ENCODE results near the gene DNAJC13.

Gene DNAJC13

GRCh38 chr3:132561003-132561402 lies 143.7 kb downstream of the DNAJC13 start:
- TF ChIP-seq TAF1 (IDR thresholded peaks at IDR 0.05; ENCODE audit: borderline replicate concordance, insufficient read depth, low read length) (no peak), POLR2AphosphoS5 (IDR thresholded peaks at IDR 0.05; ENCODE audit: low read depth, low read length) (no peak), SIN3A (IDR thresholded peaks at IDR 0.05; ENCODE audit: borderline replicate concordance, insufficient read depth, low read length) (no peak), FOXP2 (optimal IDR thresholded peaks at IDR 0.05; ENCODE audit: borderline replicate concordance, extremely low read depth, extremely low read length, insufficient read depth) (no peak)
- TF ChIP-seq, protein P1, sequence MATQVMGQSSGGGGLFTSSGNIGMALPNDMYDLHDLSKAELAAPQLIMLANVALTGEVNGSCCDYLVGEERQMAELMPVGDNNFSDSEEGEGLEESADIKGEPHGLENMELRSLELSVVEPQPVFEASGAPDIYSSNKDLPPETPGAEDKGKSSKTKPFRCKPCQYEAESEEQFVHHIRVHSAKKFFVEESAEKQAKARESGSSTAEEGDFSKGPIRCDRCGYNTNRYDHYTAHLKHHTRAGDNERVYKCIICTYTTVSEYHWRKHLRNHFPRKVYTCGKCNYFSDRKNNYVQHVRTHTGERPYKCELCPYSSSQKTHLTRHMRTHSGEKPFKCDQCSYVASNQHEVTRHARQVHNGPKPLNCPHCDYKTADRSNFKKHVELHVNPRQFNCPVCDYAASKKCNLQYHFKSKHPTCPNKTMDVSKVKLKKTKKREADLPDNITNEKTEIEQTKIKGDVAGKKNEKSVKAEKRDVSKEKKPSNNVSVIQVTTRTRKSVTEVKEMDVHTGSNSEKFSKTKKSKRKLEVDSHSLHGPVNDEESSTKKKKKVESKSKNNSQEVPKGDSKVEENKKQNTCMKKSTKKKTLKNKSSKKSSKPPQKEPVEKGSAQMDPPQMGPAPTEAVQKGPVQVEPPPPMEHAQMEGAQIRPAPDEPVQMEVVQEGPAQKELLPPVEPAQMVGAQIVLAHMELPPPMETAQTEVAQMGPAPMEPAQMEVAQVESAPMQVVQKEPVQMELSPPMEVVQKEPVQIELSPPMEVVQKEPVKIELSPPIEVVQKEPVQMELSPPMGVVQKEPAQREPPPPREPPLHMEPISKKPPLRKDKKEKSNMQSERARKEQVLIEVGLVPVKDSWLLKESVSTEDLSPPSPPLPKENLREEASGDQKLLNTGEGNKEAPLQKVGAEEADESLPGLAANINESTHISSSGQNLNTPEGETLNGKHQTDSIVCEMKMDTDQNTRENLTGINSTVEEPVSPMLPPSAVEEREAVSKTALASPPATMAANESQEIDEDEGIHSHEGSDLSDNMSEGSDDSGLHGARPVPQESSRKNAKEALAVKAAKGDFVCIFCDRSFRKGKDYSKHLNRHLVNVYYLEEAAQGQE (IDR thresholded peaks at IDR 0.05; ENCODE audit: insufficient read depth in 1 of 2, low read depth in 2 of 2, low read length in 2 of 2) = no peak

GRCh38 chr3:132563420-132564069 lies 146.2 kb downstream of the DNAJC13 start:
- no peak for TF ChIP-seq TAF1 (IDR thresholded peaks at IDR 0.05; ENCODE audit: borderline replicate concordance, insufficient read depth, low read length)
- TF ChIP-seq, protein P1 (IDR thresholded peaks at IDR 0.05; ENCODE audit: insufficient read depth in 1 of 2, low read depth in 2 of 2, low read length in 2 of 2) = no peak
- TF ChIP-seq SIN3A (IDR thresholded peaks at IDR 0.05; ENCODE audit: borderline replicate concordance, insufficient read depth, low read length) = no peak
- TF ChIP-seq FOXP2 (optimal IDR thresholded peaks at IDR 0.05; ENCODE audit: borderline replicate concordance, extremely low read depth, extremely low read length, insufficient read depth) = no peak
- TF ChIP-seq POLR2AphosphoS5 (IDR thresholded peaks at IDR 0.05; ENCODE audit: low read depth, low read length) = no peak

GRCh38 chr3:132564070-132564465 lies 146.8 kb downstream of the DNAJC13 start:
- TF ChIP-seq SIN3A (IDR thresholded peaks at IDR 0.05; ENCODE audit: borderline replicate concordance, insufficient read depth, low read length) = no peak
- no peak for TF ChIP-seq POLR2AphosphoS5 (IDR thresholded peaks at IDR 0.05; ENCODE audit: low read depth, low read length)
- TF ChIP-seq, protein P1 (IDR thresholded peaks at IDR 0.05; ENCODE audit: insufficient read depth in 1 of 2, low read depth in 2 of 2, low read length in 2 of 2) = no peak
- TF ChIP-seq TAF1 (IDR thresholded peaks at IDR 0.05; ENCODE audit: borderline replicate concordance, insufficient read depth, low read length) = no peak
- TF ChIP-seq FOXP2 (optimal IDR thresholded peaks at IDR 0.05; ENCODE audit: borderline replicate concordance, extremely low read depth, extremely low read length, insufficient read depth) = no peak

DNA sequence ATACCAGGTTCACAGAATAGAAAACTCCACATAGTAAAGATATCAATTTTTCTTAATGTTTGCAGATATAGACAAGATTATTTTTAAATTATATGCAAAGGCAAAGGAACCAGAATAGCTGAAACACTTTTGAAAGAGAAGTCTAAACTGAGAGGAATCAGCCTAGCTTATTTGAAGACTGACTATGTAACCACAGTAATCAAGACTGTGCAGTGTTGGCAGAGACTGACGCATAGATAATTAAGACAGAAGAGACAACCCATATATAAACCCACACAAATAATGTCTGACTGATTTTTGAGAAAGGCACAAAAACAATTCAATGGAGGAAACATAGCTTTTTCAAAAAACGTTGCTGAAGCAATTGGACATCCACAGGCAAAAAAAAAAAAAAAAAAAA lies 151.1 kb downstream of the DNAJC13 start:
- no peak for TF ChIP-seq POLR2AphosphoS5 (IDR thresholded peaks at IDR 0.05; ENCODE audit: low read depth, low read length)
- TF ChIP-seq FOXP2 (optimal IDR thresholded peaks at IDR 0.05; ENCODE audit: borderline replicate concordance, extremely low read depth, extremely low read length, insufficient read depth) = no peak
- TF ChIP-seq TAF1 (IDR thresholded peaks at IDR 0.05; ENCODE audit: borderline replicate concordance, insufficient read depth, low read length) = no peak
- TF ChIP-seq, protein P1 (IDR thresholded peaks at IDR 0.05; ENCODE audit: insufficient read depth in 1 of 2, low read depth in 2 of 2, low read length in 2 of 2) = no peak
- TF ChIP-seq SIN3A (IDR thresholded peaks at IDR 0.05; ENCODE audit: borderline replicate concordance, insufficient read depth, low read length) = no peak

Measured in PFSK-1 (cell line).